GM12878 (cell line): Measurements from ENCODE around the gene COL24A1.

Experiments used
- CEBPB ChIP-seq, 2 experiments: fragments of 150-350 bp in 1 of 2; IDR thresholded peaks; 2 replicates each; pipeline ENCODE4 v1.6.1; 2012 to 2014; ENCODE audit warnings: low read depth in 2 of 2, low read length in 2 of 2, borderline replicate concordance in 1 of 2, inconsistent platforms in 1 of 2
- CREB1 ChIP-seq: IDR thresholded peaks from 2 replicates; pipeline ENCODE4 v1.6.1; 2012; ENCODE audit warnings: low read depth, mild to moderate bottlenecking, inconsistent platforms
- EGR1 ChIP-seq, 2 experiments: IDR thresholded peaks; 1 replicate in 1 of 2; 2 replicates in 1 of 2; pipeline ENCODE4 v1.6.1; 2011 to 2012; ENCODE audit warnings: low read depth in 2 of 2, low read length in 2 of 2, borderline replicate concordance in 1 of 2, mild to moderate bottlenecking in 1 of 2, moderate library complexity in 1 of 2
- EP300 ChIP-seq, 2 experiments: fragments of 150-350 bp in 1 of 2; IDR thresholded peaks; 2 replicates each; pipeline ENCODE4 v1.6.1; 2011 to 2012; ENCODE audit warnings: low read depth in 2 of 2, low read length in 2 of 2, borderline replicate concordance in 1 of 2, improper control_type of control experiment in 1 of 2, inconsistent platforms in 1 of 2; ENCODE audit not compliant: control insufficient read depth in 1 of 2
- GABPA ChIP-seq: IDR thresholded peaks from 2 replicates; pipeline ENCODE4 v1.6.1; 2014; ENCODE audit warnings: antibody characterized with exemption, low read depth, mild to moderate bottlenecking, inconsistent platforms
- POLR2A ChIP-seq: IDR thresholded peaks from 2 replicates; pipeline ENCODE4 v1.6.1; 2011; ENCODE audit warnings: low read depth, mild to moderate bottlenecking, low read length
- SUZ12 ChIP-seq: fragments of 200-600 bp; sonication (generic); IDR thresholded peaks from one replicate; pipeline ENCODE4 v1.6.1; 2018; ENCODE audit warnings: antibody characterized with exemption, mild to moderate bottlenecking; ENCODE audit not compliant: unreplicated experiment
- TAF1 ChIP-seq: IDR thresholded peaks from 2 replicates; pipeline ENCODE4 v1.6.1; 2011; ENCODE audit warnings: mild to moderate bottlenecking, low read depth, low read length, borderline replicate concordance
- TF ChIP-seq, protein P1 (sequence below), 3 experiments: IDR thresholded peaks in 2 of 3; conservative IDR thresholded peaks in 1 of 3; 2 replicates each; pipeline ENCODE4 v1.5.1; 2011; ENCODE audit warnings: low read depth in 3 of 3, low read length in 3 of 3, mild to moderate bottlenecking in 3 of 3, control low read depth in 2 of 3, moderate library complexity in 2 of 3, inconsistent platforms in 1 of 3, mixed read lengths in 1 of 3; ENCODE audit not compliant: control insufficient read depth in 2 of 3, insufficient read depth in 1 of 3; ENCODE audit errors: extremely low read depth in 1 of 3
- TF ChIP-seq, protein P2 (sequence below): IDR thresholded peaks from 2 replicates; pipeline ENCODE4 v1.6.1; 2012; ENCODE audit warnings: low read depth, low read length, improper control_type of control experiment

DNA sequence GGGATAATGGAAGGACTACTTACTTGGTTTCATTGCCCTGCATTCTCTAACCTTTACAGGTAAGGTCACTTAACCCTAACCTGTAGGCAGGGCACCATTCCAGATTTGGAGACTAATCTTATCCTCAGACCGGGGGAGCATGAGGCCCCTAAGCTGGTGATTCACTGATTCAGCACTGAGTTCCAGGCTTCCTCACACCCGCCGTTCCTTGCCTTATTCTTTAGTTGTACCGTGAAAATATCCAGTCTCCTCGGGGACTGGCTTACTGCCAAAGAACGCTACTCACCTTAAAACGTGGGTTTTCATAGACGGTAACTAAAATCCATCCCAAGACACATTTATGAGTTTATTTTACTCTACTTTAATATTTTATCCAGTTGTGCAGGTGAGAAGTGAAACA, 44.3 kb upstream of the COL24A1 start:
- no peak for TF ChIP-seq CEBPB (IDR thresholded peaks at IDR 0.05; ENCODE audit: borderline replicate concordance in 1 of 2, low read depth in 2 of 2, low read length in 2 of 2)
- no peak for TF ChIP-seq CREB1
- no peak for TF ChIP-seq EP300 (IDR thresholded peaks at IDR 0.05; ENCODE audit: borderline replicate concordance in 1 of 2, control insufficient read depth in 1 of 2, low read depth in 2 of 2, low read length in 2 of 2)
- no peak for TF ChIP-seq TAF1
- no peak for TF ChIP-seq EGR1 (IDR thresholded peaks at IDR 0.05; ENCODE audit: borderline replicate concordance in 1 of 2, low read depth in 2 of 2, low read length in 2 of 2)
- TF ChIP-seq, protein P1, sequence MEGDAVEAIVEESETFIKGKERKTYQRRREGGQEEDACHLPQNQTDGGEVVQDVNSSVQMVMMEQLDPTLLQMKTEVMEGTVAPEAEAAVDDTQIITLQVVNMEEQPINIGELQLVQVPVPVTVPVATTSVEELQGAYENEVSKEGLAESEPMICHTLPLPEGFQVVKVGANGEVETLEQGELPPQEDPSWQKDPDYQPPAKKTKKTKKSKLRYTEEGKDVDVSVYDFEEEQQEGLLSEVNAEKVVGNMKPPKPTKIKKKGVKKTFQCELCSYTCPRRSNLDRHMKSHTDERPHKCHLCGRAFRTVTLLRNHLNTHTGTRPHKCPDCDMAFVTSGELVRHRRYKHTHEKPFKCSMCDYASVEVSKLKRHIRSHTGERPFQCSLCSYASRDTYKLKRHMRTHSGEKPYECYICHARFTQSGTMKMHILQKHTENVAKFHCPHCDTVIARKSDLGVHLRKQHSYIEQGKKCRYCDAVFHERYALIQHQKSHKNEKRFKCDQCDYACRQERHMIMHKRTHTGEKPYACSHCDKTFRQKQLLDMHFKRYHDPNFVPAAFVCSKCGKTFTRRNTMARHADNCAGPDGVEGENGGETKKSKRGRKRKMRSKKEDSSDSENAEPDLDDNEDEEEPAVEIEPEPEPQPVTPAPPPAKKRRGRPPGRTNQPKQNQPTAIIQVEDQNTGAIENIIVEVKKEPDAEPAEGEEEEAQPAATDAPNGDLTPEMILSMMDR (IDR thresholded peaks at IDR 0.05 in 2 of 3, conservative IDR thresholded peaks at IDR 0.05 in 1 of 3; ENCODE audit: control insufficient read depth in 2 of 3, extremely low read depth in 1 of 3, insufficient read depth in 1 of 3, low read depth in 3 of 3, low read length in 3 of 3), result no peak
- TF ChIP-seq GABPA, result no peak
- TF ChIP-seq, protein P2, sequence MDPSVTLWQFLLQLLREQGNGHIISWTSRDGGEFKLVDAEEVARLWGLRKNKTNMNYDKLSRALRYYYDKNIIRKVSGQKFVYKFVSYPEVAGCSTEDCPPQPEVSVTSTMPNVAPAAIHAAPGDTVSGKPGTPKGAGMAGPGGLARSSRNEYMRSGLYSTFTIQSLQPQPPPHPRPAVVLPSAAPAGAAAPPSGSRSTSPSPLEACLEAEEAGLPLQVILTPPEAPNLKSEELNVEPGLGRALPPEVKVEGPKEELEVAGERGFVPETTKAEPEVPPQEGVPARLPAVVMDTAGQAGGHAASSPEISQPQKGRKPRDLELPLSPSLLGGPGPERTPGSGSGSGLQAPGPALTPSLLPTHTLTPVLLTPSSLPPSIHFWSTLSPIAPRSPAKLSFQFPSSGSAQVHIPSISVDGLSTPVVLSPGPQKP, result no peak
- TF ChIP-seq POLR2A, result no peak
- no peak for TF ChIP-seq SUZ12
